Glutamatergic neuron (in vitro differentiated cells): ENCODE measurements around the gene GCH1. TPM values are rescaled to one million over a fixed set of nuclear protein-coding genes. Genes with fewer than 3 reads are reported as not detected.
A peak's percentile ranks its signal among the peaks of the same experiment; 100 is the strongest.

ENCODE experiments used
- DNase-seq: peaks from one replicate; pipeline ENCODE4 v3.0.0; 2022
- H3K27ac Mint-ChIP-seq: one replicate; pipeline ENCODE4 v1.8.0; 2020; ENCODE audit warnings: mild to moderate bottlenecking, mixed read lengths, inconsistent platforms; ENCODE audit not compliant: unreplicated experiment
- H3K27me3 Mint-ChIP-seq: one replicate; pipeline ENCODE4 v1.8.0; 2020; ENCODE audit warnings: mild to moderate bottlenecking, moderate library complexity, mixed read lengths, inconsistent platforms; ENCODE audit not compliant: unreplicated experiment
- H3K36me3 Mint-ChIP-seq: one replicate; pipeline ENCODE4 v1.8.0; 2020; ENCODE audit warnings: mild to moderate bottlenecking, mixed read lengths, inconsistent platforms; ENCODE audit not compliant: unreplicated experiment
- H3K4me1 Mint-ChIP-seq: one replicate; pipeline ENCODE4 v1.8.0; 2020; ENCODE audit warnings: mild to moderate bottlenecking, low read depth, mixed read lengths, inconsistent platforms; ENCODE audit not compliant: unreplicated experiment
- H3K4me3 Mint-ChIP-seq: one replicate; pipeline ENCODE4 v1.8.0; 2020; ENCODE audit warnings: mild to moderate bottlenecking, mixed read lengths, inconsistent platforms; ENCODE audit not compliant: unreplicated experiment
- H3K9me3 Mint-ChIP-seq: one replicate; pipeline ENCODE4 v1.8.0; 2020; ENCODE audit warnings: mild to moderate bottlenecking, moderate library complexity, mixed read lengths, inconsistent platforms; ENCODE audit not compliant: unreplicated experiment
- total RNA-seq: library from RNA; stranded (reverse); fragmentation: NEBNext Ultra II Directional; extraction: Animal tissue kit (Norgen Biotek cat#: 25700); gene quantifications from one replicate; pipeline ENCODE4 v1.2.1, GENCODE V29; 2021; ENCODE audit not compliant: unreplicated experiment
- TF ChIP-seq, protein P1 (sequence below): fragments of 200-600 bp; sonication (generic); IDR thresholded peaks from one replicate; pipeline ENCODE4 v1.5.0; 2021; ENCODE audit not compliant: partially characterized antibody, unreplicated experiment

GCH1 gene
- total RNA-seq, 1 donor from 2014 or later, result 2.4 TPM

DNA sequence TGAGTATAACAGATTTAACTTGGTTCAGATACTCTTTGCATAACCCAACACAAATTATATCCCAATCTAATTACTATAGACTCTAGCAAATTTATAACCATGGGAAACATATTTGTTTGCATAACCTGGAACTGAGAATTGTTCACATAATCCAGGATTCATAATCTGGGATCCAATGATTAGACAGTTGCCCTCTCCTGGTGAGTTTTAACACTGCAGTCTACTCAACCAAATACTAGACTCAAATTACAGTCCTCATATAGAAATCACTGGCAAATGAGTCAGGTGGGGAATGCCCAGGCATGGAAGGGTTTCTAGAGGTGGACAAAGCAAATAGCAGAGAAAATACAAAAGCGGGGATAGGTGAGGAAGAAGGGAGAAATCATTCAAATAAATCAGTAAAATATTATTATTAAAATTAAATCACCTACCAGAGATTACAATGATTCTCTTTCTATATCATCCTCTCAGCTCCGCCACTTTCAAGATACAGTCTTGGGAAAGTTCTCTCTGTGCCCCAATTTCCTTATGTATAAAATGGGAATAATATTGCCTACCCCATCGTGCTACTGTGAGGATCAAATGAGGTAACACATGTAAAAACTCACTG is 9.4 kb downstream of the GCH1 start:
- H3K36me3 Mint-ChIP-seq, result no peaks in the 10 kb centered on the region
- H3K27me3 Mint-ChIP-seq, result peaks cover 2% of the 10 kb centered on the region
- peaks cover 6% of the 10 kb centered on the region for H3K9me3 Mint-ChIP-seq
- no peak overlapping the region for H3K4me3 Mint-ChIP-seq
- no peak overlapping the region for H3K27ac Mint-ChIP-seq
- no peak for DNase-seq
- TF ChIP-seq, protein P1, sequence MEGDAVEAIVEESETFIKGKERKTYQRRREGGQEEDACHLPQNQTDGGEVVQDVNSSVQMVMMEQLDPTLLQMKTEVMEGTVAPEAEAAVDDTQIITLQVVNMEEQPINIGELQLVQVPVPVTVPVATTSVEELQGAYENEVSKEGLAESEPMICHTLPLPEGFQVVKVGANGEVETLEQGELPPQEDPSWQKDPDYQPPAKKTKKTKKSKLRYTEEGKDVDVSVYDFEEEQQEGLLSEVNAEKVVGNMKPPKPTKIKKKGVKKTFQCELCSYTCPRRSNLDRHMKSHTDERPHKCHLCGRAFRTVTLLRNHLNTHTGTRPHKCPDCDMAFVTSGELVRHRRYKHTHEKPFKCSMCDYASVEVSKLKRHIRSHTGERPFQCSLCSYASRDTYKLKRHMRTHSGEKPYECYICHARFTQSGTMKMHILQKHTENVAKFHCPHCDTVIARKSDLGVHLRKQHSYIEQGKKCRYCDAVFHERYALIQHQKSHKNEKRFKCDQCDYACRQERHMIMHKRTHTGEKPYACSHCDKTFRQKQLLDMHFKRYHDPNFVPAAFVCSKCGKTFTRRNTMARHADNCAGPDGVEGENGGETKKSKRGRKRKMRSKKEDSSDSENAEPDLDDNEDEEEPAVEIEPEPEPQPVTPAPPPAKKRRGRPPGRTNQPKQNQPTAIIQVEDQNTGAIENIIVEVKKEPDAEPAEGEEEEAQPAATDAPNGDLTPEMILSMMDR, result peak; percentile 86
- H3K4me1 Mint-ChIP-seq, result no peaks in the 10 kb centered on the region

DNA sequence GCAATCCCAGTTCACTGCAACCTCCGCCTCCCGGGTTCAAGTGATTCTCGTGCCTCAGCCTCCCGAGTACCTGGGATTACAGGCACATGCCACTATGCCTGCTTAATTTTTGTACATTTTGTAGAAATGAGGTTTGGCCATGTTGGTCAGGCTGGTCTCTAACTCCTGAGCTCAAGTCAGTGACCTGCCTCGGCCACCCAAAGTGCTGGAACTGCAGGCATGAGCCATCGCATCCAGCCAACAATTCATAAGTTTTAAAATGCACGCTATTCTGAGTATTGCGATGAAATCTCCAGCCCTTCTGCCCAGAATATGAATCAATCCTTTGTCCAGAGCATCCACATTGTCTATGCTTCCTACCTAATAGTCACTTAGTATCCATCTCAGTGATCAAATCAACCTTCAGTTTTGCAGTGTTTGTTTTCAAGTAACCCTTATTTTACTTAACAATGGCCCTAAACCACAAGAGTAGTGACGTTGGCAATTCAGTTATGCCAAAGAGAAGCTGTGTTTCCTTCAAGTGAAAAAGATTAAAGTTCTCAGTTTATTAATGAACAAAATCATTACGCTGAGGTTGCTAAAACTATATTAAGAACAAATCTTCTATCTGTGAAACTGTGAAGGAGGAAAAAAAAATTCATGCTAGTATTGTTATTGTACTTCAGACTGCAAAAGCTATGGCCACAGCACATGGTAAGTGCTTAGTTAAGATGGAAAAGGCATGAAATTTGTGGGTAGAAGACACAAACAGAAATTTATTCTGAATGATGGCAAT is 11.0 kb downstream of the GCH1 start:
- TF ChIP-seq, protein P1, result no peak
- no peaks in the 10 kb centered on the region for H3K36me3 Mint-ChIP-seq
- peaks cover 4% of the 10 kb centered on the region for H3K9me3 Mint-ChIP-seq
- H3K27me3 Mint-ChIP-seq, result peaks cover 2% of the 10 kb centered on the region
- no peaks in the 10 kb centered on the region for H3K4me1 Mint-ChIP-seq
- H3K4me3 Mint-ChIP-seq, result no peak overlapping the region
- no peak for DNase-seq
- no peak overlapping the region for H3K27ac Mint-ChIP-seq

DNA sequence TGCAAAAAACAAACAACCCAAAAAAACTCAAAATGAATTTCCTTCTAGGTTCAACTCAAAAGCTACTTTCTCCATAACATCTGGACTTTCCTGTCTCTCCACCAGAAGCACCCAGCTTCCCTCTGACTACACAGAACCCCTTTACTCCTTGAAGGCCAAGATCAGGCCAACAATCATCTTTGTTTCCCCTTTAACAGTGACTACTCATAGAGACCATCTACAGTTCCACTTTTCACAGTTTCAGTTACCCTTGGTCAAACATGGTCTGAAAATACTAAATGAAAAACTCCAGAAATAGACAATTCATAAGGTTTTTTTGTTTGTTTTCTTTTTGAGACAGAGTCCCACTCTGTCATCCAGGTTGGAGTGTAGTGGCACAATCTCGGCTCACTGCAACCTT is 11.8 kb downstream of the GCH1 start:
- peaks cover 2% of the 10 kb centered on the region for H3K27me3 Mint-ChIP-seq
- H3K27ac Mint-ChIP-seq, result no peak overlapping the region

DNA sequence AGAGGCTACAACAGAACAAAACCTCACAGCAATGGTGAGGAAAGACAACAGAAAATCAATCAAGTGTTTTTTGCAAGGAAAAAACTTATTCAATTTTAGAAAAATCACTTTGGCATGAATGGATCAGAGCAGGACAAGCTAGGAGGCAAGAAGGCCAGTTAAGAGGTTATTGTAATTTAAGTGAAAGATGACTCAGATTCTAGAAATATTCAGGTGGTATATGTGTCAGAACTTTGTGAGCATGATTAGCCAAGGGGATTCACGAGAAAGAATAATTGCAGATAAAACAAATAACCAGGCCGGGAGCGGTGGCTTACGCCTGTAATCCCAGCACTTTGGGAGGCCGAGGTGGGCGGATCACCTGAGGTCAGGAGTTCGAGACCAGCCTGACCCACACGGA is 12.7 kb downstream of the GCH1 start:
- H3K27ac Mint-ChIP-seq, result no peak overlapping the region

More for the DNA sequence above, 11.8 kb downstream of the GCH1 start:
- Mint-ChIP-seq H3K4me3 (no peak overlapping the region), H3K36me3 (no peaks in the 10 kb centered on the region), H3K4me1 (no peaks in the 10 kb centered on the region), H3K9me3 (peaks cover 4% of the 10 kb centered on the region)
- TF ChIP-seq, protein P1, result no peak
- no peak for DNase-seq

GRCh38 chr14:54882521-54882920 is 20.1 kb downstream of the GCH1 start:
- no peak overlapping the region for H3K4me3 Mint-ChIP-seq
- no peaks in the 10 kb centered on the region for H3K27me3 Mint-ChIP-seq
- no peak for DNase-seq
- no peaks in the 10 kb centered on the region for H3K36me3 Mint-ChIP-seq
- H3K9me3 Mint-ChIP-seq, result peaks cover 3% of the 10 kb centered on the region
- peaks cover 2% of the 10 kb centered on the region for H3K4me1 Mint-ChIP-seq
- H3K27ac Mint-ChIP-seq, result no peak overlapping the region
- TF ChIP-seq, protein P1, result no peak

More for the DNA sequence above, 12.7 kb downstream of the GCH1 start:
- no peak overlapping the region for H3K4me3 Mint-ChIP-seq
- peaks cover 2% of the 10 kb centered on the region for H3K27me3 Mint-ChIP-seq
- DNase-seq, result no peak
- peaks cover 4% of the 10 kb centered on the region for H3K9me3 Mint-ChIP-seq
- TF ChIP-seq, protein P1, result no peak
- no peaks in the 10 kb centered on the region for H3K4me1 Mint-ChIP-seq
- no peaks in the 10 kb centered on the region for H3K36me3 Mint-ChIP-seq
